Psoas muscle (tissue), 8 donors: Measurements from ENCODE around the gene KIF16B. TPM values are rescaled to one million over a fixed set of nuclear protein-coding genes. Genes with fewer than 3 reads are reported as not detected.

Experiments used
- ATAC-seq, 4 donors: fragments of 200-7000 bp; cut with Tn5 transposase; one replicate each; pipeline ENCODE4 v1.9.1; 2020; ENCODE audit warnings: moderate library complexity in 3 of 4, mild to moderate bottlenecking in 2 of 4
- DNase-seq, 2 donors: peaks; one replicate each; pipeline ENCODE4 v3.0.0-alpha.2; 2020
- H3K27ac ChIP-seq: fragments of 200-600 bp; one replicate; pipeline ENCODE4 v1.8.0; 2022
- H3K27me3 ChIP-seq, 3 donors: fragments of 200-600 bp in 1 of 3; one replicate each; pipeline versions ENCODE4 v1.6.1 to v1.8.0; 2013 to 2022; ENCODE audit warnings: low read length in 2 of 3, mild to moderate bottlenecking in 2 of 3, moderate library complexity in 1 of 3; ENCODE audit not compliant: insufficient read depth in 3 of 3
- H3K36me3 ChIP-seq, 2 donors: fragments of 200-600 bp in 1 of 2; one replicate each; pipeline versions ENCODE4 v1.6.1 to v1.8.0; 2013 to 2022; ENCODE audit warnings: low read depth in 1 of 2, mild to moderate bottlenecking in 1 of 2, moderate library complexity in 1 of 2; ENCODE audit not compliant: insufficient read depth in 1 of 2
- H3K4me1 ChIP-seq: fragments of 200-600 bp; one replicate; pipeline ENCODE4 v1.8.0; 2022
- H3K4me3 ChIP-seq: fragments of 200-600 bp; one replicate; pipeline ENCODE4 v1.8.0; 2022; ENCODE audit warnings: mild to moderate bottlenecking
- H3K9me3 ChIP-seq: fragments of 200-600 bp; one replicate; pipeline ENCODE4 v1.8.0; 2022
- WGBS, 3 donors: extraction: QIAGEN DNeasy Blood & Tissue Kit; methylation state at CpG; one replicate each; pipeline versions ENCODE4 v1.1.6 to v1.1.7; 2013; 5-methylcytosine and 5-hydroxymethylcytosine counted together
- intact Hi-C, 2 donors: fragments of 100-400 bp; cut with DNase I; formaldehyde crosslinking; loops; one replicate each; pipeline versions ENCODE4 v1.11.0 to v1.14.2; 2022
- polyA plus RNA-seq, 3 donors: library from polyadenylated mRNA; stranded (reverse); fragments of 200-250 nt; gene quantifications; one replicate each; pipeline ENCODE4 v1.2.3, GENCODE V29; 2013
- total RNA-seq, 4 donors: library from RNA; stranded (reverse); fragmentation: NEBNext Ultra II Directional in 2 of 4; extraction: Animal tissue kit (Norgen Biotek cat#: 25700) in 2 of 4; gene quantifications; one replicate each; pipeline versions ENCODE4 v1.2.1 to v1.2.4, GENCODE V29; 2021 to 2023
- TF ChIP-seq, protein P1 (sequence below): fragments of 200-600 bp; IDR thresholded peaks from one replicate; pipeline ENCODE4 v1.8.0; 2022; ENCODE audit warnings: antibody characterized with exemption
- donor health status: healthy with polysubstance abuse.
- donor health status: DM: no; HTN: no; CAD: no; lungs with moderate emphysema.
- donor health status: Bipolar disorder and iron deficiency.
- donor health status: healthy.
- donor health status: DM: yes; HTN: yes; CAD: no.
- donor health status: DM: no; HTN: no; CAD: no.
- donor health status: DM: no; HTN: no; CAD: no.
- donor health status: DM: yes; HTN: yes; CAD: no.

Gene KIF16B
- total and polyA plus RNA-seq, 7 donors: 18.1 to 30.6 (median 24.1) TPM

DNA sequence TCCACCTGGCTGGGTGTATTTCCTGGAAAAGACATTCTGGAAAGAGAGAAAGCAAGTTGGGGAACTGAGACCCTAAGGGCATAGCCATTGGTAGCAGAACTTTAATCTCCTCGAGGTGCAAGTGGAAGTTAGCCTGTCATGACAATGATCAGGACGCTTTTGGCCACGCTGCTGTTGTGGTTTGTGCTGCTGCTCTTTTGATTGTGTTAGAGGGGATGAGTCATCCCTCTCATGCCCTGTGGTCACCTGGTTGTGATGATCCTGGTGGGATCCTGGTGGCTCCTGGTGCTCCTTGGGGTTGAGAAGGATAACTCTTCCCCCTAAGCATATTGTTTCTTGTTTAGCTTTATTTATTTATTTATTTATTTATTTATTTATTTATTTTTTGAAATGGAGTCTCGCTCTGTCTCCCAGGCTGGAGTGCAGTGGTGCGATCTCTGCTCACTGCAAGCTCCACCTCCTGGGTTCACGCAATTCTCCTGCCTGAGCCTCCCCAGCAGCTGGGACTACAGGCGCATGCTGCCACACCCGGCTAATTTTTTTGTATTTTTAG, 350.3 kb downstream of the KIF16B start:
- Histone ChIP-seq H3K27me3 (no peaks in the 10 kb centered on the region), H3K4me3 (no peak overlapping the region), H3K36me3 (no peaks in the 10 kb centered on the region), H3K27ac (no peak overlapping the region), H3K9me3 (no peaks in the 10 kb centered on the region), H3K4me1 (no peaks in the 10 kb centered on the region)
- WGBS, 3 donors: 94 to 97% (median 94%) methylated on average over 8 of the region's 8 CpGs
- ATAC-seq (no peak), DNase-seq (no peak)
- TF ChIP-seq, protein P1, sequence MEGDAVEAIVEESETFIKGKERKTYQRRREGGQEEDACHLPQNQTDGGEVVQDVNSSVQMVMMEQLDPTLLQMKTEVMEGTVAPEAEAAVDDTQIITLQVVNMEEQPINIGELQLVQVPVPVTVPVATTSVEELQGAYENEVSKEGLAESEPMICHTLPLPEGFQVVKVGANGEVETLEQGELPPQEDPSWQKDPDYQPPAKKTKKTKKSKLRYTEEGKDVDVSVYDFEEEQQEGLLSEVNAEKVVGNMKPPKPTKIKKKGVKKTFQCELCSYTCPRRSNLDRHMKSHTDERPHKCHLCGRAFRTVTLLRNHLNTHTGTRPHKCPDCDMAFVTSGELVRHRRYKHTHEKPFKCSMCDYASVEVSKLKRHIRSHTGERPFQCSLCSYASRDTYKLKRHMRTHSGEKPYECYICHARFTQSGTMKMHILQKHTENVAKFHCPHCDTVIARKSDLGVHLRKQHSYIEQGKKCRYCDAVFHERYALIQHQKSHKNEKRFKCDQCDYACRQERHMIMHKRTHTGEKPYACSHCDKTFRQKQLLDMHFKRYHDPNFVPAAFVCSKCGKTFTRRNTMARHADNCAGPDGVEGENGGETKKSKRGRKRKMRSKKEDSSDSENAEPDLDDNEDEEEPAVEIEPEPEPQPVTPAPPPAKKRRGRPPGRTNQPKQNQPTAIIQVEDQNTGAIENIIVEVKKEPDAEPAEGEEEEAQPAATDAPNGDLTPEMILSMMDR: no peak
- intact Hi-C loops: no loop called here

Other genes with a start within 250 kb of the KIF16B start
- gene SNRPB2, start 156.6 kb upstream of the KIF16B start, total RNA-seq: 10 to 100 TPM; 33.1 to 43.0 (median 40.2) TPM
- gene SNRPB2, start 156.6 kb upstream of the KIF16B start, polyA plus RNA-seq: 10 to 100 TPM; 52.0 to 92.2 (median 89.6) TPM
- gene OTOR, start 174.9 kb upstream of the KIF16B start, total RNA-seq: not detected
- gene OTOR, start 174.9 kb upstream of the KIF16B start, polyA plus RNA-seq: not detected